COLO668 (cell line): ENCODE data around the gene ADGRB3.

Experiments
- DNase-seq: peaks from one replicate; lab custom pipeline; 2025; ENCODE audit not compliant: unreplicated experiment; lab: John Stamatoyannopoulos, UW

The ADGRB3 gene

DNA sequence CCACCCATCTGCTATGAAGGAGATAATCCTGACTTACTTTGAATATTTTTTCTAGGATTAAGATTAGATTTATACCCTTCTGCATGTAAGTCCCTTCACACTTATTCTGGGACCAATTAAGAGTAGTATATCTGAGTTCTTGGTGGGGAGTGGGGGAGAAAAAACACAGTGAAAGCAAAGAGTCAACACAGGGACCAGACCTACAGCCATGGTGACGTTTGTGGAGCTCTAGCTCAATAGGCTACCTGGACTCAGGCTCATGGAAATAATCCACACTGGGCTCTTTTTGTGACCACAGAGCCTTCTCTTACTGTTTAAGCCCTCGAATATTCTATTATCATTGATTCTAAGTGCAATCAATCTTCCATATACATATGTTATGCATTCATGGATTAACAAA lies 670.4 kb downstream of the ADGRB3 start:
- DNase-seq = no peak

DNA sequence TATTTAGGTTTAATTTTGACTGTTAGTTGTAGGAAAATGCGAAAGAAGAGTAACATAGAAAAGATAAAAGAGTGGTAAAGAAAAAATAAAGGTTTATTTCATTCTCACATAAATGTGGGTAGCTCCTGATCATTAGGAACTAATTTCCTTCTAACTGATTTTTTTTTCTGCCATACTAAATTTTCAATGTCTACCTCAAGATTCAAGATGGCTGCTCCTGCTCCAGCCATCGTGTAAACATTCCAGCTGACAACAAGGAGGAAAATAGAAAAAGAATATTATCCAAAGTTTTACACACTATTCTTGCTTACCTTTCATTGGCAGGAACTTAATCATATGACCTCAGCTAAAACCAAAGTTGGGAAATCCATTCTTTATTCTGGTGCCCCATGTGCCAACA lies 673.5 kb downstream of the ADGRB3 start:
- no peak for DNase-seq

DNA sequence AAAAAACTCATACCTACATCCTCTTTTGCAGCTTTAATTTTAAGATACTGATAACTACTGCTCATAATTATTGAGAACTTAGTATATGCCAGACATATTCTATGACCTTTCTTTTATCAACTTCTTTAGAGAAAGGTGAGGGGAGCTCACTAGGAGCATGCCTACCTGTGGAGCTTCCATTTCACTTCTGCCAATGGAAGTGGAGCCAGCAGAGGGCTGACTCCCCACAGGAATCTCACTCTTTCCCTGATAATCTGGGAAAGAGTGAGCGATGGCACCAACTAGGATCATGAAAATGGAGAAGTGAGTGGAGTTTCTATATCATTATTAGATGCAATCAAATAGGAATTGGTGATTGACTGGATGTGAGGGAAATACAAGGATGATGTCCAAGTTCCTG lies 676.8 kb downstream of the ADGRB3 start:
- DNase-seq = no peak

DNA sequence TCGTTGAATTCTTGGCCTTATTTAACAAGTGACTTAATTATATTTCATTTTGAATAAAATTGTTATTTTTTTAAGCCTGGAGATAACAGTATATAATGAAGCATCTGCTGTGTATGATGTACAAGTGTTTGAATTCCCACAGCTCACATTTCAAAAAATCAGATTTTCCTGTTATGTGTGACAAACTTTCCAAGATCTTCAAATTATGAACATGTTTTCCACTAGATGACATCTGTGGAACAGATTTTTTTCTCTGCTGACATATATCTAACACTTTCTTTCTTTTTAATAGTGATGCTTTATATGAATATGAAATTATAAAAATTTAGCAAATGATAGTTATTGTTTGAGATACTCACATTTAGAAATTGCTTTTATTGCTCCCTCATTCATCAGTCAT lies 678.9 kb downstream of the ADGRB3 start:
- DNase-seq = no peak

DNA sequence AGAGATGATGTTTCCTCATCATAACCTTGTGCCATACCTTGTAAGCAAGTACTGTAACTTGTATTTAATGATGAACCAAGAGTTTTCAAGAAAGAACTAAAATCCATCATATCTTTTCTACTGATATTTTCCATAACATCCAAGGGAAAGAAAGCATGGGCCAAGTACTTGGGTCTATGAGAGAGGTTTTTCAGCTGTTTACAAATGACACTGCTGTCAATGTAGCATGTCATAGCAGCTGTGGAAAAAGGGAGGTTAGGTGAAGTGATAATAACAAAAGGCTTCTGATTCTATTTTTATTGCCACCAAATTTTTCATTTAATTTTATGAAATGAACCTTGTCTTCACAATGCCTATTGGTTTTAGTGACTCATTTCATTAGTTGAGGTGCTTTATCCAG lies 679.4 kb downstream of the ADGRB3 start:
- DNase-seq = no peak

DNA sequence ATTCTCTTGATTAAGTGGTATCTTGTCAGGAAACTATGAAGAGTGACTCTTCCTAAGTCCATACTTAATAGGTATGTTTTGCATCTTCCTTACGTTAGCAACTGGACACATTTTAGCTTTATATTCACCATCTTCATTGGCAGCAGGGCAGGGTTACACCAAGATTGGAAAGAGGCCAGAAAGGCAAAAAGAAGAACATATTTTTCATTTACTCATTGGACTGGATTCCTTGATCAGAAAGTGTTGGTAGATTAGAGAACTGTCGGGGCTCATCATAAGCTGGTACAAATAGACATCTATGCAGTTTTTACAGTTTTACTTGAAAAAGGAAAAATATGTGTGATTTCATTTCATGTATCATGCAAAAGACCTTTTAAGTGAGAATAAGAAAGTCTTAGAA lies 696.8 kb downstream of the ADGRB3 start:
- DNase-seq = no peak

DNA sequence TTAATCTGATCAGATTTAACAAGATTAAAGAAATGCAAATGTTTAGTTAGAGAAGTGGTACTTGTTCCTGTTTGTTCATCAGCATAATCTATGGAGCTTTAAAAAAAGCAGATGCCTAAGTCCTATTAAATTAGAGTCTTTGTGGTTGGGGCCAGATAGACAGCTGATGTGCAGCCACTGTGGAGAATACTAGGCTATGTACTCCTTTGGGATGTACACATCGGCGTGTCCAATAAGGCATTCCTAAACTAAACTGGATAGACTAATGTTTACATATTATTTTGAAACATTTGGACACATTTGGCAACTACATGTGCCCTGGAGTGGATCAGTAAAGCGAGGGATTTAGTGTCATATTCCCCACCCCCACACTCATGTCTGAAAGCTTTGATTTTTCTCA lies 702.2 kb downstream of the ADGRB3 start:
- DNase-seq = no peak

DNA sequence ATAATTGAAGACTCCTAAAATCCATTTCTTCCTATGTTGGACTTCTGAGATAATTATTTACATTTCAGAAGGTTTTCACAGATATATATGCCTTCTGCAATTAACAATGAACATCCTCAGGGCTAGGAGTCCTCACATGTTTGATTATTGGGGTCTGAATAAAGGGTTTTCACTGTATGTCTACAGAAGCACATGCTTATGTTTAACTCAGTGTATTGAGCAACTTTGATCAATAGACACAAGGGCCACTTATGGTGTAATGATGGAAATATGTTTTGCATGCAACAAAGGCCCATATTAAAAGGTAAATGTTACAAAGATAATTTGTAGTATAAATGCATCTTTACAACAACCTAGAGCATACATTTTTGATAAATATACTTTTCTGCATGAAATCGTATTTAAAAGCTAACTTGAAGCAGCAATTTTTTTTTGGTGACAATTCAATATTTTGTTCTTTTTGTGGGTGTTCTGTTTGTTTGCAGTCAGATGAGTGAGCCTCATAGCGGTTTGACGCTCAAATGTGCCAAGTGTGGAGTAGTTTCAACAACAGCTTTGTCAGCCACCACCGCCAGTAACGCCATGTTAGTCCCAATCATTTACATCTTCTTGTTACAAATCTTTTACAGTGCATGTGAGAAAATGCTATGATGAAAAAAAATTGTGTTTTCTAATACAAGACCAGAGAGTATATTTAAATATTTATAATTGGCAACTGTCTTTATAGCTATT lies 703.5 kb downstream of the ADGRB3 start:
- DNase-seq = no peak

DNA sequence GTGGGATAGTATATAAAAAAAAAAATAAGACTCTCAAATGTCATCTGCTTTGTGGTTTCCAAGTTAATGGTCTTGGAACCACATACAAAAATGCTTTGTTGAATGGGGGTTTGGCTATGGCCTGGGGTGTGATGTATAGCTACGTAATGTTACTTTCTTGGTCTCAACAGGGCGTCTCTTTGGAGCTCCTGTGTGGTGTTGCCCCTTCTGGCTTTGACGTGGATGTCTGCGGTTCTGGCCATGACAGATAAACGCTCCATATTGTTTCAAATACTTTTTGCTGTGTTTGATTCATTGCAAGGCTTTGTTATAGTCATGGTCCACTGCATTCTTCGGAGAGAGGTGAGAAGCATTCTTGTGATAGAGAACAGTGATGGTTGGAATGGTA lies 704.1 kb downstream of the ADGRB3 start:
- DNase-seq = no peak

DNA sequence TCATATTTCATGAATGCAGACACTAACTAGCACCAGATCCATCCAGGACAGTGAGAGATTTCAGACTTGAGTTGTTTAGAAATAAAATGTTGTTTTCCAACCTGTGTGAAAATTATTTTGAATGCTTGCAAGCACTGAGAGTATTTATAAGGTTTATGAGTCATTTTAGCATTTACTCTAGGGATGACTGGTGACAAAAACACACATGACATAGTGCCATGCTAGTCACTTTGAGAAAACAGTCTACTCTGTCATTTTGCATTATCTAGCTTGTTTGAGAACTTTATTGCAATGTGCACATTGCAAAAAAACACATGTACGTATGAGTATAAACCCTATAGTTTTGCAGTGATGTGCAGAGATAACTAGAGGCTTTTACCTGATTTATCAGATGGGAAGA lies 705.1 kb downstream of the ADGRB3 start:
- DNase-seq = no peak

DNA sequence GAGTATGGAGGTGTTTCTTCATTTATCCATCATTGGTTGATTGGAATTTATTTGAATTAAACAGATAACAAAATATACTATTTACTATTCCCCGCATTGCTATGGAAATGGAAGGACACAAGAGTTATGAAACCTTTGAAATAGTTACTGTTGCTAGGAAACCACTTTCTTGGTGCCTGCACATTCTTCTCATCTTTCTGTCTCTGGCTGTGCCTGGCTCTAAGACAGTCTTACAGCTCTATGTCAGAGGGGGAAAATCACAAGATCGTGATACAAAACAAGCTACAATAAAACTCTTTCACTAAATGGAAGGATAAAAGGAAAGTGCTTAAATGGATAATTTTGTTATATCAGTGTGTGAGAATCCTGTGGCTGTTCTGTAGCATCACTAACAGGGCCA lies 708.8 kb downstream of the ADGRB3 start:
- DNase-seq = no peak

DNA sequence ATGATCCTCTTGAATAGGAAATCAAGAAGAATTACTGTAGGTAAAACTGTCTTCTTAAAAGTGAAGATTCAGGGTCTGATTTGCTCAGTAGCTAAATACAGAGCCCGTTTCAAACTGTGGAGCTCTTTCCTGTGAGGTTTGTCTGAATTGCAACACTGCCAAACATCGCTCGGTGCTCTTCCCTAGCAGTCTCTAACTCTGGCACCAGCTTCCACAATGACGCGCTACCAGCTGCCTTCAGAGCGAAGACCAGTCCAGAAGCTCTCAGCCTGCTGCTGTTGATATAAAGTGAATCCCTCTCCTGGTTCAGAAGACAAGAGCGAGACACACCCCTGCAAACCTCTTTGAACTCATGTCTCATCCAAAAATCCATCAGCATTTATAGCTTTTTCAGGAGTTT lies 714.7 kb downstream of the ADGRB3 start:
- no peak for DNase-seq

DNA sequence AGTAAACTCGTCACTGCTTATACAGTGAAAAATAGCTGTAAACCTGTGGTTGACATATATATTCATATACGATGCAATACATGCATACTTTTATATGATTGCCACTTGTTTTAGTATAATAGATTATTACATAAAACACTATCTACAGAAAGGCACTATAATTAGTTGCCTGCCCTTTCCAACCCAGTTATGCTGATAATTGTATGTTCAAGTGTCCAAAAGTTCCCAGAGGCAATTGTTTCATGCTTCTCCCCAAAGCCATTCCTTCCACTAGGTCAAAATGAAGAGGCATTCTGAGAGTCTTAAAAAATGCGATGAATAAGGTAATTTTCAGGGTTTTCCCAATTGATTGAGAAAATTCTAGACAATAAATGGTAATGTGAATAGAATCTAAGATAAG lies 727.1 kb downstream of the ADGRB3 start:
- DNase-seq = no peak

DNA sequence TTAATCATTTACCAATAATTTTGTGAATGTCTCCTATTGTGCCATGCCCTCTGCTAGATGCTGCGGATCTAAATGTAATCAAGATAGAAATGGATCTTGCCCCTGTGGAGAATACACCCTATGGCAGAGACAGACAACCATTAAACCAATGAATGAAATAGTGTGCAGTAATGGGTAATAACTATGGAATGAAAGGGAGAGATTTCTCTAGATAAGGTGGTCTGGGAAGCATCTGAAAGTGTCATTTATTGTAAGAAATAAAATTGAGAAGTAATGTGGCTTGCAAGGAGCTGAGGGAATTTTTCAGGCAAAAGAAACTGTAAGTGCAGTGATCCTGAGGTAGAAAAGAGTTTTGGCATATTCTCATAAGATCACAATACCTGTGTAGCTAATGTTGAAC lies 731.7 kb downstream of the ADGRB3 start:
- DNase-seq = no peak

DNA sequence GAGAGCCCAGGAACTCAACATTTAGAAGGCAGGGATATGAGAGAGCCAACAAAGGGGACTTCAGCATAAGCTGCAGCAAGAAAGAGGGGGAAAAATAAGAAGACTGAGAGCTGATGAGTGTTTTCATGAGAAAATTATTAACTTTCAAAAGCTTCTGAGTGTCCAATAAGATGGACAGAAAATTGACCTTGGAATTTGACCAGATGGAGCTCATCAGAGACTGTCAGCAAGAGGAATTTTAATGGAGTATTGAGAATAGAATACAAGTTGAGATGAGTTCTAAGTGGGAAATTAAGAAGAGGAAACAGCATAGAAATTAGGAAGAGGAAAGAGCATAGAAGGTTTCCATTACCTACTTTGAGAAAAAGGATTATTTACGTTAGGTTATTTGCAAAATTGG lies 733.5 kb downstream of the ADGRB3 start:
- no peak for DNase-seq

DNA sequence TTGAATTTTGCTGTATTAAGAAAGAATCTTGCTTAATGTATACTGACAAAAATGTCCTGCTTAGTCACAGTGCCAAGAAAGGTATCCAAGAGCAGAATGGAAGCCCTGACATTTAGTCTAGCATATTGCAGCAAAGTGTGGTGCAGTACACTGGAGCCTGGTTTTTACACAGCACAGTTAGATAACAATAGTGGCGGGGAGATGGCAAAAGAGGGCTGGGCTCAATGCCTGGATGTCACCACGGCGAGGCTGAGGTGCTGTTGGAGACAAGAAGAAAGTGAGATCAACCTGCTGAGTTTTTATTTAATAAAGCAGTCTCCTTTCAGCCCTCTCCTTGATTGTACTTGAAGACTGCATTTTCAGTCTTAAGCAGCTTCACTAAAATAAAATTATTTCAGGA lies 735.7 kb downstream of the ADGRB3 start:
- DNase-seq = no peak

DNA sequence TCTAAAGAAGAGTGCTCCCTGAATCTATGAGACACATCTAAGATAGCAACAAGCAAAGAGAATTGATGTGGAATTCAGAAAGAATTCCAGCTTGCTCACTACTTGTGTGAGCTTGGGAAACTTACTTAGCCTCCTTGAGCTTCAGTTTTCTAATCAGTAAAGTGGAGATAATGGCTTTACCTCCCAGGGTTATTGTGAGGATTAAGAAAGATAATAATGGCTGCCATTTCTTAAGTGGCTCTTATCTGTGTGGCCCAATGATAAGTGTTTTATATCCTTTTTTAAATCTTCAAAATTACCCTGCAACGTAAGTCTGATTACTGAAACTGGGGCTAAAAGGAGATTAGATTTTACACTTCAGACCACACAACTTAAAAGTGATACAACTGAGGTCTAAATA lies 743.2 kb downstream of the ADGRB3 start:
- DNase-seq = no peak

DNA sequence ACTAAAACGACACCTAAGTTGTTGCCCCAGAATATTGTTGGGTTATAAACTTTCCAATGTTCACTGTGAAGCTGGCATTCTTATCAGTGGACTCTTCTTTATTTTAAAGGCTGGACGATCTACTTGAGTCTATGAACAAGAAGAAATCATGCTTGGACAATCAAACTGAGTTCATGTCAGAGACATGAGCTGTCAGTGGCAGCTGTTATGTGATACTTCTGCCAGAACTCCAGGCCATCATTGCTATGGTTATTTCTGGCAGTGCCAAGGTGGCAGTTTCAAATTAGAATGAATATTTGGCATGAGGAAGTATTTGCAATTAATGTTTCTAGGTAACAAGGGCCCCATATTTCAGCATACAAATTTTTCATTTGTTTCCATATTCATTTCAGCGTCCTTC lies 744.4 kb downstream of the ADGRB3 start:
- no peak for DNase-seq

DNA sequence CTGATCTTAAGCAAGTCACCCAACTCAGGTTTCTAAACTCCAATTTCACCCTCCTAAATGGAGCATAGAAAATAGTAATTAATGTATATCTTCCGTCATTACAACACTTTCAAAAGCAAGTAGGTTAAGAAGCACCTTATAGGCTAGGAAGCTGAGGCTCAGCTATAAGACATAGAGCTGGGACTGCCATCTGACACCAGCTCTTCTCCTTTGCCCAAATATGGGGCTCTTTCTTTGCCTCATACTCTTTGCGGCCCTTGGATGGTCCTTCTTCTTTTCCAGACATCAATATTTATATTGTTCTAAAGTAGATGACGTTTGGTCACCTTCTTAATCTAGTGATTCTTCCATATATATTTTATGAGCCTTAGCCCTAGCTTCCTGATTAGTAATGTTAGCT lies 748.5 kb downstream of the ADGRB3 start:
- DNase-seq = no peak

DNA sequence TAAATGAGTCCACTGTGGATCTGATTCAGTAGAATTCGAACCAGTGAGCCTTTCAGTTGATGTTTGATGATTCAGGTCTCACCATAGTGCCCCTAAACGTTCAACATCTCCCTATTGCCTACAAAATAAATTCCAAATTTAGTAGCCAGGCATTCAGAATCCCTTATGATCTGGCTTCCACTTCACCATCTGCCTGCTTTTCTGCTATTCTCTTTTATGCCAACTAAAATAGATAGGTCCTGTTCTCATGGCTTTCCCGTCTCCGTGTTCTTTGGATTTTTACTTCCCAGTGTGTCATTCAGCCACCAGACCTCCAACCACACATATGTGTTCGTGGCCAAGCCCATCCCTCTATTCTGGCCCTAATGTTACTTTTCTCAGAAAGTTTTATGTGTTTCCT lies 751.3 kb downstream of the ADGRB3 start:
- DNase-seq = no peak

DNA sequence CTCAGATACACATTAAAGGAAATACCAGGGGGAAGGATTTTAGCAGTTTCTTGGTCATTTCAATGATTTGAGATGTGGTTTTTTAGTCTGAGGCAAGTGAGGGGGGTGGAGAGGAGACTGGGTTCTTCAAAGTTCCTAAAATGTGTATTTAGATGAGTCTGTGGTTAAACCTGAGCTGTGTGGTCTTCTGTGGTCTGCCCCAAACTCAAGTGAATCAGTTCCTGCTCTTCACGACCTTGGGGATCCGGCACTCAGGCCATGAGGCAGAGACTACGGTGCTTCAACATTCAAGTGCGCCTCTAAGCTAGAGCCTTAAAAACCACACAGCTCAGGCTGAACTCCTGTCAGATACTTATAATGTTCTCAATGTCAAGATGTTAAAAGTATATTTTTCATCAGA lies 755.0 kb downstream of the ADGRB3 start:
- DNase-seq = no peak

DNA sequence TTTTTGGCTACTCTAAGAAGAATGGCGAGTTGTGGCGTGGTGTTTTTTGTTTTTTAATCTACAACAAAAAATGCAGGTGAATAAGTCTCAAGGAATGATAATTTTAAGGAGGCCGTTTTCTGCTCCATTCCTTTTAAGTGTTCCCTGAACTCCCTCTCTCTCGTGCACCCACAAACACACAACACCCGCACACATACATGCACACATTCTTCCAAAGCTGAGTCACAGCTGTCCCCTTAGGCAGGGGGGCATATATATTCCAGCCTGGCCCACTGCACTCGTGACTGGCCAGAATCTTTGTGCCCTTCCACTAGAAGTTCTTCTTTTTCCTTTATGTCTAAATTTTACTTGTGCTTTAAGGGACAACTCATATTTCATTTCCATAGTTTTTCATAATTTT lies 756.0 kb downstream of the ADGRB3 start:
- no peak for DNase-seq

DNA sequence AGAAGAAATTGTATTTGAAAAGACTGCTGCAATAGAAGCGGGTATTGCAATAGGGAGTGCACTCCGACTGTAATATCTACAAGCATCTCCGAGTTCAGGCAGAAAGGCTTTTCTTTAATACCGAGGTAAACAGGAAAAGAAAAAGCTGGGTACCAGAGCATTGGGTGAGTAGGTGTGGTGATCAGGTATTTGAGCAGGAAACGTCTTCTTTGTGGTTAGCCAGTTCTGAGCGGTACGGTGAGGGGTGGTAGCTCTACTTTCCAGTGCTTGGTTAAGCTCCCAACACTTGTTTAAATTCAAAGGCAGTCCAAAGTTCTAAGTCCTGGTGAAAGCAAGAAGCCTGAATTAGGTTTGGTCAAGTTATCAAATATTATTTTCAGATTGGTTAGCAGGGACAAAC lies 757.7 kb downstream of the ADGRB3 start:
- no peak for DNase-seq

DNA sequence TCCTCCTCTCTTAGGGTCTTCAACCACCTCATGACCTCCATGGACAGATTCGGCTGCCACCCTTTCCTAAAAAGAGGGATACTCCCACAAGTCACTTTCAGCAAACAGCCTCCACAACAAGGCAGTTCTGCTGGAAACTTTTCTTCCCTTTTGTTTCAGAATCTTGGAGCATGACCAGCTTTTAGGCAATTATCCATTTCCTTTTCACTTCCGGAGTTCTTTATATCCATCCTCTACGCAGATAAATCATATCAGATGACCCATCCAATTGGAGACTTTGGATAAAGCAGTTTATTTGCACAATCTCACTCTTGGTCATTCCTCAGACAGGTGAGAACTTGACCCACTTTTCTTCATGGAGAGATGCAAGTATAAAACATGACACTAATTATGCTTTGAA lies 763.2 kb downstream of the ADGRB3 start:
- DNase-seq = no peak
